K562 (cell line): ENCODE data around the gene EAPP. TPM values are rescaled to one million over a fixed set of nuclear protein-coding genes. Genes with fewer than 3 reads are reported as not detected.

ENCODE experiments used
- ATAC-seq: fragments of 200-7000 bp; cut with Tn5 transposase; 3 replicates; pipeline ENCODE4 v1.9.1; 2020; ENCODE audit warnings: moderate library complexity
- BruUV-seq: library from RNA; stranded (reverse); fragments of 400-500 nt; replicated peaks from 2 replicates; lab custom pipeline; 2021; lab: Mats Ljungman, UMichigan
- CTCF ChIA-PET: fragments of 300-600 bp; formaldehyde crosslinking; extraction: SDS; loops from one replicate; lab custom pipeline; 2021; ENCODE audit warnings: low intra/inter-chr PET ratio; lab: Yijun Ruan, JAX
- POLR2A ChIA-PET: fragments of 300-600, 350-650 bp; sonication (Branson Sonifier 250); formaldehyde crosslinking; extraction: SDS; loops from one replicate; lab custom pipeline; 2021; ENCODE audit warnings: antibody characterized with exemption, inconsistent platforms; lab: Yijun Ruan, JAX
- DNase-seq, 4 experiments: peaks; one replicate each; pipeline versions ENCODE4 v3.0.0 to v3.0.0-alpha.2; 2011 to 2018; ENCODE audit warnings: low spot score in 3 of 4, mixed read lengths in 3 of 4; ENCODE audit errors: extremely low read depth in 1 of 4
- FAIRE-seq: peaks from 2 replicates; lab custom pipeline; 2011; peaks lifted over from hg19 to GRCh38; lab: Jason Lieb, UNC
- H2AFZ ChIP-seq: 2 replicates; pipeline ENCODE4 v1.6.0; 2011; ENCODE audit warnings: low read depth, low read length, control low read depth, inconsistent platforms
- H3K27ac ChIP-seq: fragments of 200-600 bp; 3 replicates; pipeline ENCODE4 v1.8.0; 2011; ENCODE audit warnings: low read depth, mild to moderate bottlenecking, control low read depth, inconsistent platforms, low read length, moderate library complexity, mixed read lengths; ENCODE audit errors: extremely low read depth
- H3K27me3 ChIP-seq, 2 experiments: fragments of 300-600 bp in 1 of 2; 2 replicates in 1 of 2; 3 replicates in 1 of 2; pipeline versions ENCODE4 v1.6.0 to v1.8.0; 2011; ENCODE audit warnings: inconsistent platforms in 2 of 2, low read length in 2 of 2, mild to moderate bottlenecking in 1 of 2, mixed read lengths in 1 of 2, moderate library complexity in 1 of 2; ENCODE audit not compliant: control insufficient read depth in 2 of 2, insufficient read depth in 2 of 2
- H3K36me3 ChIP-seq: fragments of 300-600 bp; 3 replicates; pipeline ENCODE4 v1.8.0; 2011; ENCODE audit warnings: mild to moderate bottlenecking, low read length, inconsistent platforms; ENCODE audit not compliant: control insufficient read depth, insufficient read depth
- H3K4me1 ChIP-seq, 2 experiments: fragments of 200-600 bp in 1 of 2; replicated peaks in 1 of 2; 2 replicates in 1 of 2; 3 replicates in 1 of 2; pipeline versions ENCODE4 v1.5.1 to v1.8.0; 2011; ENCODE audit warnings: inconsistent platforms in 2 of 2, low read length in 2 of 2, mild to moderate bottlenecking in 1 of 2, mixed read lengths in 1 of 2, moderate library complexity in 1 of 2; ENCODE audit not compliant: control insufficient read depth in 2 of 2, insufficient read depth in 2 of 2
- H3K4me2 ChIP-seq: 2 replicates; pipeline ENCODE4 v1.6.1; 2011; ENCODE audit warnings: low read length, control low read depth, inconsistent platforms, mixed read lengths; ENCODE audit not compliant: insufficient read depth
- H3K4me3 ChIP-seq: fragments of 200-600 bp; sonication (generic), shearing (Covaris generic); 2 replicates; pipeline ENCODE4 v1.5.1; 2016; ENCODE audit warnings: control low read depth, inconsistent platforms
- H3K79me2 ChIP-seq: fragments of 200-600 bp; 3 replicates; pipeline ENCODE4 v1.8.0; 2011; ENCODE audit warnings: low read length, inconsistent platforms; ENCODE audit not compliant: control insufficient read depth, insufficient read depth
- H3K9ac ChIP-seq, 2 experiments: 2 replicates each; pipeline versions ENCODE4 v1.6.0 to v1.6.1; 2011; ENCODE audit warnings: low read depth in 2 of 2, low read length in 2 of 2, control low read depth in 1 of 2, inconsistent platforms in 1 of 2, mild to moderate bottlenecking in 1 of 2, mixed read lengths in 1 of 2; ENCODE audit not compliant: insufficient read depth in 1 of 2
- H3K9me1 ChIP-seq: one replicate; pipeline ENCODE4 v1.6.0; 2011; ENCODE audit warnings: inconsistent platforms, mild to moderate bottlenecking, low read length, moderate library complexity; ENCODE audit not compliant: control insufficient read depth, insufficient read depth
- H3K9me3 ChIP-seq: replicated peaks from 2 replicates; pipeline ENCODE4 v1.5.1; 2011; ENCODE audit warnings: low read depth, low read length, inconsistent platforms; ENCODE audit not compliant: control insufficient read depth, insufficient read depth
- H4K20me1 ChIP-seq: replicated peaks from 2 replicates; pipeline ENCODE4 v1.6.1; 2011; ENCODE audit warnings: low read length, inconsistent platforms, mixed read lengths; ENCODE audit not compliant: control insufficient read depth, insufficient read depth
- CBFA2T2 ChIP-seq: fragments of 450-650 bp; conservative IDR thresholded peaks from 2 replicates; pipeline ENCODE4 v1.6.1; 2017; ENCODE audit warnings: mild to moderate bottlenecking
- DLX4 ChIP-seq: fragments of 250-450 bp; sonication (Bioruptor Pico); IDR thresholded peaks from 2 replicates; pipeline ENCODE4 v1.6.1; 2021; ENCODE audit warnings: mild to moderate bottlenecking
- EGR1 ChIP-seq: fragments of 450-650 bp; conservative IDR thresholded peaks from 2 replicates; pipeline ENCODE4 v1.6.1; 2017; ENCODE audit warnings: mild to moderate bottlenecking
- ESRRA ChIP-seq: fragments of 450-650 bp; IDR thresholded peaks from 2 replicates; pipeline ENCODE4 v1.6.1; 2014; ENCODE audit warnings: low read depth, mild to moderate bottlenecking, moderate library complexity, borderline replicate concordance
- ESRRB ChIP-seq: fragments of 250-450 bp; sonication (Bioruptor Pico); IDR thresholded peaks from 2 replicates; pipeline ENCODE4 v1.5.0; 2020; ENCODE audit warnings: mild to moderate bottlenecking, moderate library complexity, borderline replicate concordance
- FOXP1 ChIP-seq: sonication (generic); formaldehyde crosslinking; IDR thresholded peaks from 2 replicates; pipeline ENCODE4 v1.8.0; 2022; ENCODE audit warnings: mild to moderate bottlenecking, missing genetic modification reagents
- HSF4 ChIP-seq: fragments of 250-450 bp; sonication (Bioruptor Pico); IDR thresholded peaks from 2 replicates; pipeline ENCODE4 v2.1.2; 2022; ENCODE audit warnings: mild to moderate bottlenecking, moderate library complexity, borderline replicate concordance
- JUND ChIP-seq, 2 experiments: IDR thresholded peaks; 2 replicates in 1 of 2; 3 replicates in 1 of 2; pipeline ENCODE4 v1.6.1; 2011; ENCODE audit warnings: borderline replicate concordance in 2 of 2, low read depth in 2 of 2, low read length in 2 of 2, improper control_type of control experiment in 1 of 2, missing biosample characterization in 1 of 2, missing genetic modification characterization in 1 of 2, missing genetic modification reagents in 1 of 2
- NR2C2 ChIP-seq, 2 experiments: fragments of 200-800 bp in 1 of 2; sonication (Bioruptor generic) in 1 of 2; sonication (generic) in 1 of 2; formaldehyde crosslinking in 1 of 2; IDR thresholded peaks; 2 replicates each; pipeline versions ENCODE4 v1.6.1 to v1.8.0; 2016 to 2022; ENCODE audit warnings: mild to moderate bottlenecking in 1 of 2, missing compliant biosample characterization in 1 of 2, missing genetic modification characterization in 1 of 2, missing genetic modification reagents in 1 of 2
- REST ChIP-seq, 2 experiments: fragments of 450-650 bp; formaldehyde crosslinking in 1 of 2; IDR thresholded peaks; 2 replicates each; pipeline versions ENCODE4 v1.4.0 to v1.6.1; 2014 to 2020; ENCODE audit warnings: mild to moderate bottlenecking in 2 of 2, borderline replicate concordance in 1 of 2, low read depth in 1 of 2
- SPI1 ChIP-seq: IDR thresholded peaks from 2 replicates; pipeline ENCODE4 v1.6.1; 2011; ENCODE audit warnings: low read depth, low read length, control low read depth, borderline replicate concordance
- THRAP3 ChIP-seq: fragments of 450-650 bp; IDR thresholded peaks from 2 replicates; pipeline ENCODE4 v1.6.1; 2016; ENCODE audit warnings: mild to moderate bottlenecking, inconsistent platforms, borderline replicate concordance
- ZBTB12 ChIP-seq: fragments of 250-450 bp; sonication (Bioruptor Pico); IDR thresholded peaks from 2 replicates; pipeline ENCODE4 v1.4.0; 2020
- WGBS: fragments of 100-300 bp; shearing (Covaris generic); methylation state at CpG from one replicate; pipeline ENCODE4 v1.1.6; 2016; ENCODE audit warnings: low coverage, mixed read lengths; ENCODE audit not compliant: insufficient coverage; ENCODE audit errors: missing lambda C conversion rate; 5-methylcytosine and 5-hydroxymethylcytosine counted together
- in situ Hi-C: fragments of 300-500 bp; cut with MboI; formaldehyde crosslinking; loops from 4 replicates; pipeline ENCODE4 v1.15.0; 2018; ENCODE audit warnings: inconsistent platforms, mixed read lengths
- intact Hi-C: fragments of 100-400 bp; cut with micrococcal nuclease; formaldehyde crosslinking; loops from 2 replicates; pipeline ENCODE4 v1.14.2; 2022
- polyA plus RNA-seq, 8 experiments: library from polyadenylated mRNA; depleted of rRNA in 4 of 8; stranded (reverse) in 5 of 8; unstranded in 3 of 8; fragments of >200 nt; fragmentation: Nextera tagmentation in 2 of 8; fragmentation: Illumina TruSeq in 1 of 8; extraction: Ambion mirVana in 2 of 8; extraction: Trizol in 1 of 8; gene quantifications; 2 replicates each; pipeline versions ENCODE4 v1.2.1 to v1.2.3, GENCODE V29; 2011 to 2014; ENCODE audit warnings: inconsistent platforms in 1 of 8, missing spikeins in 1 of 8
- total RNA-seq, 7 experiments: library from RNA; depleted of rRNA in 6 of 7; stranded (reverse); fragments of >200 nt in 6 of 7; fragmentation: Illumina TruSeq in 2 of 7; extraction: Trizol in 2 of 7; gene quantifications; 2 replicates each; pipeline versions ENCODE4 v1.2.1 to v1.2.3, GENCODE V29; 2011 to 2021; ENCODE audit warnings: low replicate concordance in 1 of 7

EAPP gene
- total and polyA plus RNA-seq, 9 of the 15 experiments (the other 6 are each of a cell fraction or from before 2014, with no cell fraction given): 19.0 to 67.6 (median 30.3) TPM

GRCh38 chr14:34502001-34502400 is 37.5 kb downstream of the EAPP start:
- no peak for ATAC-seq
- ChIA-PET CTCF (no interaction called here), POLR2A (no interaction called here)
- Histone ChIP-seq H3K36me3 (no peaks in the 10 kb centered on the region), H3K9ac (no peak overlapping the region), H3K9me3 (no peaks in the 10 kb centered on the region), H3K27ac (no peak overlapping the region), H3K4me2 (no peak overlapping the region), H3K79me2 (no peaks in the 10 kb centered on the region), H3K4me1 (peaks cover 0 to 13% of the 10 kb centered on the region in 2 experiments; a peak in 3 of 5 replicates), H3K4me3 (no peak overlapping the region), H3K9me1 (no peaks in the 10 kb centered on the region), H4K20me1 (no peaks in the 10 kb centered on the region), H3K27me3 (no peaks in the 10 kb centered on the region), H2AFZ (no peak overlapping the region)
- DNase-seq: no peak
- no peak for FAIRE-seq
- intact Hi-C loops: no loop called here
- in situ Hi-C loops: no loop called here
- 49% methylated on average over 2 of the region's 2 CpGs for WGBS
- BruUV-seq: no TSS peak
- TF ChIP-seq NR2C2 (CRISPR knock-in tag; IDR thresholded peaks at IDR 0.05) (no peak), NR2C2 (tag; IDR thresholded peaks at IDR 0.05) (no peak), JUND (IDR thresholded peaks at IDR 0.05; ENCODE audit: borderline replicate concordance, low read depth, low read length) (no peak), JUND (tag; IDR thresholded peaks at IDR 0.05; ENCODE audit: borderline replicate concordance, low read depth, low read length) (no peak), CBFA2T2 (no peak), DLX4 (CRISPR knock-in tag) (no peak), ESRRA (no peak), ZBTB12 (CRISPR knock-in tag) (no peak), EGR1 (no peak), ESRRB (CRISPR knock-in tag) (no peak), REST (IDR thresholded peaks at IDR 0.05; ENCODE audit: borderline replicate concordance) (no peak), REST (CRISPR knock-in tag; IDR thresholded peaks at IDR 0.05; ENCODE audit: low read depth) (no peak), FOXP1 (CRISPR knock-in tag) (no peak), HSF4 (CRISPR knock-in tag) (no peak), THRAP3 (no peak), SPI1 (no peak)
